HG03442 (cell line): ENCODE data around the gene HOXA4.

ENCODE experiments used
- ATAC-seq: cut with Tn5 transposase; IDR thresholded peaks from one replicate; pipeline ENCODE4 v1.9.1; 2021; ENCODE audit warnings: mild to moderate bottlenecking, moderate library complexity; ENCODE audit not compliant: unreplicated experiment

HOXA4 gene

GRCh38 chr7:27133409-27134231, 3.1 kb upstream of the HOXA4 start:
- no peak for ATAC-seq

- no peak for ATAC-seq
Observed at GRCh38 chr7:27132978-27133377, 2.4 kb upstream of the HOXA4 start.

- no peak for ATAC-seq
Observed at GRCh38 chr7:27132214-27132613, 1.7 kb upstream of the HOXA4 start.

DNA sequence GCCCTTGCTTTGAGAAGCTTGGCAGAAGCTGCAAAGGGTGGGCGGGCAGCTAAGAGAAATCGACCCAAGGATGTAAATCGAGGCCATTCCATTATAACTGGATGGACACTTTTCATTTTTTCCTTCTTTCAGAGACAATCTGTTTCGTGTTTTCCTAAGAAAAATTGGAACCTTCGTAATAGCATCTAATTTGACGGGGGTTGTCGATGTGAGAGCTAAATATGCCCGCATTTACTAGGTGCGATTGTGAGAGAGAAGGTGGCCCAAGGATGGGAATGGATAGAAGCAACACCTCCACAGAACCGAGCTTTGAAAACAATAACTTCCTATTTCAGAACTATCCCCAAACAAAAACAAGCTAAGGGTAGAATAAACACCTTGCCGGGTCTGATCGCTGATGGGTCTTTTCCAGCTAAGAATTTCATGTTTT, 848 bp upstream of the HOXA4 start:
- ATAC-seq, result no peak

GRCh38 chr7:27129729-27130539, 623 bp downstream of the HOXA4 start:
- no peak for ATAC-seq

DNA sequence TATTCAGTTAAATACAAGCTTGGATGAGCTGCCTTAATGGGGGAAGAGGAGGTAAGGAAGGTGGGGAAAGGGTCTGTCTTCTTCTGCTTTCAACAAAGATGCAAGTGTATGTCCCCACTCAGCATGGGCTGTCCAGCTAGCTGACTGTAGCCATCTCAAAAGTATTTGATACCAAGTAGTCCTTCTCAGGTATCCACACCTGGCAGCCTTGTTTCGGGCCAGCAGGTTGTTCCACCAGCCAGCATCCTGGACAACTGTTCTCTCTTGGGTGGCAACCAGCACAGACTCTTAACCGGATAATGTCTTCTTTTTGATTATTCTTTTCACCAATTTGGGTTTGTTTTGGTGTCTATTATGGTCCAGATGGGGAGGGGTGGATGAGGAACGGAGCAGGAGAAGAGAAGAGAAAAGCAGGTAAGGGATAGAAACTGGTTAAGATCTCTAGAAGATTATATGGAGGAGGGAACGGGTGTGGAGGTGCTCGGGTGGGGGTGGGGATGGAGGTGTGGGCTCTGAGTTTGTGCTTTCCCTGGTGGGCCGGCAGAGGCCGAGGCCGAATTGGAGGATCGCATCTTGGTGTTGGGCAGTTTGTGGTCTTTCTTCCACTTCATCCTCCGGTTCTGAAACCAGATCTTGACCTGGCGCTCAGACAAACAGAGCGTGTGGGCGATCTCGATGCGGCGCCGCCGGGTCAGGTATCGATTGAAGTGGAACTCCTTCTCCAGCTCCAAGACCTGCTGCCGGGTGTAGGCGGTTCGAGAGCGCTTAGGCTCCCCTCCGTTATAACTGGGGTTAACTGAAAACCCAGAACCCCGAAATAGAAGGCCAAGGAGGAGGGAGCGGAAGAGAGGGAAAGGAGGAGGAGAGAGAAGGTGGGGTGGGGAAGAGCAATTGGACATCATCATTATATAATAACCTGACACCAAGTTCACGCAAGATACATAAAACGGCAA, 1.5 kb downstream of the HOXA4 start:
- ATAC-seq, result no peak

- no peak for ATAC-seq
Observed at GRCh38 chr7:27128034-27128433, 2.5 kb downstream of the HOXA4 start.

GRCh38 chr7:27126596-27127327, 3.8 kb downstream of the HOXA4 start:
- no peak for ATAC-seq

DNA sequence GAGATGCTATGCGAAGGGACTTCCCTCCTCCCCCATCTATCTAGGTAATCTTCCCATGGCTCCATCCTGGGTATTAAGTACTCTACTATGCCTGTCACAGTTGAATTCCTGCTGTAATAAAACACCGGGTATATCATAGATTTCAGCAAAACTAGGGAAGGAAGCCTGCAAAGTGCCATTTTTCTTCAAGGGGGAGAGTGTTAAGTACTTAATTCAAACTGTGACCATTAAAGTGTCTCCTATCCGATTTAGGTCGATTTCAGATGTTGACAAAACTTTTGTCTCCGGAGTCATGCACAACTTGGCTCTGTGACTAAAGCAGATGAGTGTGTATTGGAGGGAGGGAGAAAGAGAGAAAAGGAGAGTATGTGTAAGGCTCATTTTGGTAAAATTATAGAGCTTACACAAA, 4.6 kb downstream of the HOXA4 start:
- ATAC-seq, result no peak

- ATAC-seq, result no peak
Observed at GRCh38 chr7:27124902-27125689, 5.5 kb downstream of the HOXA4 start.

DNA sequence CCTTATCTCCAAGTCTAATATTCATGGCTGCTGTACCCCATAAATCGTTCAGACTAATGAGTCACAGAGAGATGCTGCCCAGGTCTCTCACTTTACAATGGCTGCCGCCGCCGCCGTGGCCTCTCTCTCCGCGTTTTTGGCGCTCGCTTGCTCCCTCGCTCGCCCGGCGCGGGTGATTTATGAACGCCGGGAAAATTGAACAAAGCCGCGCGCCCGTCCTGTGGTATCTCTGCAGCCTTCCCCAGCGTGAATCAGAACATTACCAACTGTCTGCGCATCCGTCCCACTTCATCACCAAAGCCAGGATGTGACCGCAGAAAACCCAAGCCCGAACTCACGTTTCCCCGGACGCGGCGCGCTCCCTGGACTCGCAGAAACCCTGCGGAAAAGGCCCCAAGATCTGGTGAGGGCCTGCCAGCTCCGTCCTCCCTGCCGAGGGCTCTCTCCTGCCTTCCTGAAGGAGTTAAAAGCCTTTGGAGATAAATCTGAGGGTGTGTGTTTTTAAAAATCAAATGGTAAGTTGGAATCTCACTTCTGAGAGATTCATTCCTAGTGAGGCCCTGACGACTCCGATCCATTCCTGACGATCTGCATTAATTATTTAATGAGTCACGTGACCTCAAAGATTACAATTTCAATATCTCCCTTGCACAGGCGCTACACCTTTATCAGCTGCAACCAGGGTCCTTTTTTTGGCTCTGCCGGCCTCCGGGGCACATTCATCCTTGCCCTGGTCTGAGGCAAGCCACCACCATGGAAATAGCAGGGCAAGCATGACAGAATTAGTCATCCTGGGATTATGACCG, 6.3 kb downstream of the HOXA4 start:
- ATAC-seq, result no peak

GRCh38 chr7:27123477-27124053, 7.0 kb downstream of the HOXA4 start:
- no peak for ATAC-seq

- no peak for ATAC-seq
Observed at GRCh38 chr7:27123007-27123476, 7.5 kb downstream of the HOXA4 start.

DNA sequence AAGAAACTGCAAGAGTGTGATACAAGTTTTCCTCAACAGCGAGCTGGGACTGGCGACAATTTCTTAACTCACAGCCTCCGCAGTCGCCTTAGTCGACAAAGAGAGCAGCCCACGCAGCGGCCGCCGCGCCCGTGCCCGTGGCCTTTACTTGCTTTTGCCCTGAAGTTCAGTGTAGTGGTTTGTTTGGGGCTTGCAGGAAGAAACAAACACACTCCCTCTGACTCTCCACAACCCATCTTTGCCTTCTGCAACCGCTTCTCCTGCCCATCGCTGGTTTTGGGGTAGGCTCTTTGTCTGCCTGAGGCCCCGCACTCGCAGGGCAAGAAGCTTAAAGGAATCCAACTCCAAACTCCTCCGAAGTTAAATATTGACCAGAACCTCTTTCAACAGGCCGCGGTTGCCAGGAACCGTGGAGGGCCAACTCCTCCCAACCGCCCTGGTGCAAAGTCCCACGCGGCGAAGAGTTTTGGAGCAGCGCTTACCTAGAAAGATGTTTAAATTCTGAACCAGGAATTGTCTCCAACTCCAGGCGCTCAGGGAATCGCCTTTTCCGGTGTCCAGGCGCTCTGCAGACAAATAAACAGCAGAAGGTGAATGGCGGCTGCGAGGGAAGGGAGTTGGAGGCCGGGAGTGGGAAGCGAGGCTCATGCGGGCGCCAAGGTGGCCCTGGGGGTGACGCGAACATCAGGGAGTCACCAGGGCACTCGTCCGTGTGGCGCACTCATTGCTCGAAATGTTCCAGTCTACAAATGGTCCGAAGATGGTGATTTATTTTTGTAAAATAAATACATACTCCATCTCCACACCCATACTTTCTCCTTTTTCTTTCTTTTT, 8.3 kb downstream of the HOXA4 start:
- no peak for ATAC-seq

DNA sequence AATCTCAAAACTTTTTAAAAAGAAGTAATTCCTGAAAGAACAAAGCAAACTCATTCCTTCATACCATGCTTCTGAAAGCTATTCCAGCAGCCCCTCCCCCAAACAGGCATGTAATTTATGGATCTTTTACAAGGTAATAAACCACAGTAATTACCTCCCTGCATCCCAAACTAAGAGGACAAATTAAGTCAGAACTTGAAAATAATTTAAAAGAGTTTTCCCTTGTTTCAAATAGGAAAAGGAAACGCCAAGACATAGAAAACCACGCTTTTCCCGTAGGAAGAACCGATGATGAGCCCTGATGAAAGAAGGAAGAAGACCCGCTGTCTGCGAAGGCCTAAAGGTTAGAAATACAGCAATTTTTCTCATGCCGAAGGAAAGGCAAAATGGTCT, 8.9 kb downstream of the HOXA4 start:
- ATAC-seq, result no peak

- ATAC-seq, result no peak
Observed at GRCh38 chr7:27119412-27119911, 11.1 kb downstream of the HOXA4 start.

DNA sequence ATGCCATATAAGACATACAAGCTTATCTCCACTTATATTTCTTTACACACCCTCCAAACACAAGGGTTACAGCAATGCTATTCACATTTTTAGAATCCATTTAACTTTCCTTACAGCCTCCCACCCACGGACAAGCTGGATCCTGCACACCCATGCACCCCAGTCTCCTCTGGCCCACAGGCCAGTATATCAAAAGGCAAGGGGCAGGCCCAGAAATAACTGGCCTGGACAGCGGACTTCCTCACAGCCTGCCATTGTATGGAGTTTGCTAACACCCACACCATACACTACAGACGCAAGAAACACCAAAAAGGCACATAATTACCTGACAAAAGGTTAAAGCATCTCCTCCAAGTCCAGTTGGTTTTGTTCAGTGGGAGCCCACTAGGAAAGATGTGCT, 12.0 kb downstream of the HOXA4 start:
- ATAC-seq, result no peak
